ENCODE measurements around the gene INO80E.

GRCh38 chr16:30017277-30017656 is 21.2 kb downstream of the INO80E start:
- TF ChIP-seq POLR2A (IDR thresholded peaks at IDR 0.05; ENCODE audit: low read length) (no peak), RAD21 (conservative IDR thresholded peaks at IDR 0.05 in 1 of 2, IDR thresholded peaks at IDR 0.05 in 1 of 2) (no peak), USF2 (IDR thresholded peaks at IDR 0.05) (no peak), NPAS2 (CRISPR knock-in tag; IDR thresholded peaks at IDR 0.05; ENCODE audit: borderline replicate concordance) (no peak), CTCF (IDR thresholded peaks at IDR 0.05) (no peak), FOSB (CRISPR knock-in tag; IDR thresholded peaks at IDR 0.05) (no peak), MAFK (IDR thresholded peaks at IDR 0.05; ENCODE audit: partially characterized antibody) (no peak), ZFP36 (IDR thresholded peaks at IDR 0.05; ENCODE audit: borderline replicate concordance, partially characterized antibody) (no peak), MYC (IDR thresholded peaks at IDR 0.05; ENCODE audit: borderline replicate concordance, low read length) (no peak), SMC3 (IDR thresholded peaks at IDR 0.05) (no peak), MAZ (IDR thresholded peaks at IDR 0.05; ENCODE audit: borderline replicate concordance, low read depth, low read length) (no peak), REST (IDR thresholded peaks at IDR 0.05) (no peak), BHLHE40 (IDR thresholded peaks at IDR 0.05; ENCODE audit: low read depth, low read length) (no peak)

Measured in A549 (cell line).